IMR-90 (cell line): ENCODE data around the gene CREB3L1. TPM values are rescaled to one million over a fixed set of nuclear protein-coding genes. Genes with fewer than 3 reads are reported as not detected.

Experiments
- ATAC-seq: fragments of 200-7000 bp; cut with Tn5 transposase; 2 replicates; pipeline ENCODE4 v1.9.1; 2020; ENCODE audit warnings: low read depth, mild to moderate bottlenecking, moderate library complexity
- BruUV-seq: library from RNA; stranded (reverse); fragments of 400-500 nt; replicated peaks from 2 replicates; lab custom pipeline; 2021; lab: Mats Ljungman, UMichigan
- CTCF ChIA-PET: fragments of 300-600 bp; formaldehyde crosslinking; extraction: SDS; loops from one replicate; lab custom pipeline; 2021; ENCODE audit warnings: antibody characterized with exemption; lab: Yijun Ruan, JAX
- POLR2A ChIA-PET: fragments of 300-600 bp; sonication (Branson Sonifier 250); formaldehyde crosslinking; loops from one replicate; lab custom pipeline; 2022; ENCODE audit warnings: antibody characterized with exemption; ENCODE audit not compliant: unreplicated experiment; lab: Charles Lee
- DNase-seq: peaks from one replicate; pipeline ENCODE4 v3.0.0; 2013
- H2AFZ ChIP-seq: replicated peaks from 2 replicates; pipeline ENCODE3; 2013; ENCODE audit warnings: low read length, mild to moderate bottlenecking; ENCODE audit not compliant: poor library complexity
- H2AK5ac ChIP-seq: 2 replicates; pipeline ENCODE4 v1.6.1; 2013; ENCODE audit warnings: low read depth, low read length, inconsistent platforms
- H2AK9ac ChIP-seq: replicated peaks from 2 replicates; pipeline ENCODE3; 2013; ENCODE audit warnings: mild to moderate bottlenecking, low read depth, low read length, moderate library complexity; ENCODE audit not compliant: poor library complexity
- H2BK120ac ChIP-seq: 2 replicates; pipeline ENCODE4 v1.6.1; 2013; ENCODE audit warnings: low read depth, low read length, inconsistent platforms
- H2BK15ac ChIP-seq: 3 replicates; pipeline ENCODE4 v1.6.1; 2013; ENCODE audit warnings: low read depth, low read length, inconsistent platforms
- H2BK20ac ChIP-seq: 2 replicates; pipeline ENCODE4 v1.6.1; 2013; ENCODE audit warnings: low read depth, mild to moderate bottlenecking, inconsistent platforms, low read length, moderate library complexity
- H2BK5ac ChIP-seq: 2 replicates; pipeline ENCODE4 v1.6.1; 2013; ENCODE audit warnings: mild to moderate bottlenecking, low read depth, low read length, inconsistent platforms; ENCODE audit not compliant: poor library complexity, severe bottlenecking
- H3K14ac ChIP-seq: replicated peaks from 2 replicates; pipeline ENCODE4 v1.6.1; 2013; ENCODE audit warnings: low read depth, low read length, inconsistent platforms
- H3K18ac ChIP-seq: 2 replicates; pipeline ENCODE4 v1.6.1; 2013; ENCODE audit warnings: low read depth, low read length, control low read depth
- H3K23ac ChIP-seq: 2 replicates; pipeline ENCODE4 v1.6.1; 2013; ENCODE audit warnings: low read depth, low read length, inconsistent platforms
- H3K27ac ChIP-seq: 2 replicates; pipeline ENCODE4 v1.5.1; 2013; ENCODE audit warnings: mild to moderate bottlenecking, control low read depth, low read length; ENCODE audit not compliant: insufficient read depth
- H3K27me3 ChIP-seq: 2 replicates; pipeline ENCODE4 v1.6.1; 2013; ENCODE audit warnings: low read length; ENCODE audit not compliant: control insufficient read depth, insufficient read depth
- H3K36me3 ChIP-seq: 2 replicates; pipeline ENCODE4 v1.6.1; 2013; ENCODE audit warnings: low read length, mixed read lengths; ENCODE audit not compliant: control insufficient read depth, insufficient read depth
- H3K4ac ChIP-seq: 2 replicates; pipeline ENCODE4 v1.6.1; 2013; ENCODE audit warnings: low read depth, low read length, inconsistent platforms
- H3K4me1 ChIP-seq: 2 replicates; pipeline ENCODE4 v1.6.1; 2013; ENCODE audit warnings: low read length, mixed read lengths; ENCODE audit not compliant: control insufficient read depth, insufficient read depth
- H3K4me2 ChIP-seq: 2 replicates; pipeline ENCODE4 v1.6.1; 2013; ENCODE audit warnings: low read depth, mild to moderate bottlenecking, control low read depth, low read length, moderate library complexity
- H3K4me3 ChIP-seq: 2 replicates; pipeline ENCODE4 v1.5.1; 2013; ENCODE audit warnings: low read depth, mild to moderate bottlenecking, control low read depth, low read length, moderate library complexity; ENCODE audit not compliant: insufficient read depth
- H3K56ac ChIP-seq: 2 replicates; pipeline ENCODE4 v1.6.1; 2013; ENCODE audit warnings: low read length, inconsistent platforms; ENCODE audit not compliant: insufficient read depth; ENCODE audit errors: extremely low read depth
- H3K79me1 ChIP-seq, 2 experiments: 2 replicates each; pipeline ENCODE4 v1.6.1; 2013; ENCODE audit warnings: low read length in 2 of 2, inconsistent platforms in 1 of 2, low read depth in 1 of 2
- H3K9ac ChIP-seq: 2 replicates; pipeline ENCODE4 v1.6.1; 2013; ENCODE audit warnings: low read depth, low read length, control low read depth
- H3K9me1 ChIP-seq: 2 replicates; pipeline ENCODE4 v1.6.1; 2013; ENCODE audit warnings: low read length, inconsistent platforms; ENCODE audit not compliant: insufficient read depth
- H3K9me3 ChIP-seq: 2 replicates; pipeline ENCODE4 v1.6.1; 2013; ENCODE audit warnings: low read length; ENCODE audit not compliant: control insufficient read depth, insufficient read depth
- H4K20me1 ChIP-seq: 2 replicates; pipeline ENCODE4 v1.6.1; 2013; ENCODE audit warnings: low read length, inconsistent platforms; ENCODE audit not compliant: insufficient read depth
- H4K5ac ChIP-seq: 2 replicates; pipeline ENCODE4 v1.6.1; 2013; ENCODE audit warnings: mild to moderate bottlenecking, low read depth, low read length, control low read depth
- H4K8ac ChIP-seq, 2 experiments: 2 replicates each; pipeline ENCODE4 v1.6.1; 2013; ENCODE audit warnings: low read depth in 2 of 2, low read length in 2 of 2, control low read depth in 1 of 2, inconsistent platforms in 1 of 2
- H4K91ac ChIP-seq: 2 replicates; pipeline ENCODE4 v1.6.1; 2013; ENCODE audit warnings: low read depth, low read length, inconsistent platforms; ENCODE audit not compliant: insufficient read depth
- CEBPB ChIP-seq: IDR thresholded peaks from 2 replicates; pipeline ENCODE4 v1.6.1; 2012; ENCODE audit warnings: low read depth, low read length, improper control_type of control experiment
- FOS ChIP-seq: fragments of 150-350 bp; IDR thresholded peaks from 2 replicates; pipeline ENCODE4 v1.6.1; 2016; ENCODE audit warnings: low read depth, low read length
- WGBS, 2 experiments: methylation state at CpG; one replicate each; pipeline versions ENCODE4 v1.1.5 to v1.1.7; 2013; ENCODE audit warnings: missing lambda C conversion rate in 2 of 2; ENCODE audit not compliant: insufficient read length in 1 of 2; ENCODE audit errors: extremely low coverage in 2 of 2; 5-methylcytosine and 5-hydroxymethylcytosine counted together
- dilution Hi-C: fragments of 300-500 bp; cut with HindIII; formaldehyde crosslinking; loops from one replicate; pipeline ENCODE4 v1.14.3; 2018; ENCODE audit warnings: low sequenced_read_pairs; ENCODE audit not compliant: unreplicated experiment
- in situ Hi-C: fragments of 300-500 bp; cut with MboI; formaldehyde crosslinking; loops from 3 replicates; pipeline ENCODE4 v1.14.3; 2019; ENCODE audit warnings: low sequenced_read_pairs, inconsistent platforms, mixed read lengths
- intact Hi-C: fragments of 100-400 bp; cut with micrococcal nuclease; formaldehyde crosslinking; loops from 2 replicates; pipeline ENCODE4 v1.10.0; 2022
- polyA plus RNA-seq, 3 experiments: library from polyadenylated mRNA; depleted of rRNA; stranded (reverse); fragments of >200 nt; gene quantifications; 2 replicates each; pipeline ENCODE4 v1.2.3, GENCODE V29; 2012; ENCODE audit warnings: low replicate concordance in 1 of 3
- total RNA-seq: library from RNA; depleted of rRNA; stranded (reverse); fragments of >200 nt; gene quantifications from 2 replicates; pipeline ENCODE4 v1.2.3, GENCODE V29; 2012

The CREB3L1 gene
- total and polyA plus RNA-seq, 2 of the 4 experiments (the other 2 are of a cell fraction) = 8.1 to 82.3 TPM

DNA sequence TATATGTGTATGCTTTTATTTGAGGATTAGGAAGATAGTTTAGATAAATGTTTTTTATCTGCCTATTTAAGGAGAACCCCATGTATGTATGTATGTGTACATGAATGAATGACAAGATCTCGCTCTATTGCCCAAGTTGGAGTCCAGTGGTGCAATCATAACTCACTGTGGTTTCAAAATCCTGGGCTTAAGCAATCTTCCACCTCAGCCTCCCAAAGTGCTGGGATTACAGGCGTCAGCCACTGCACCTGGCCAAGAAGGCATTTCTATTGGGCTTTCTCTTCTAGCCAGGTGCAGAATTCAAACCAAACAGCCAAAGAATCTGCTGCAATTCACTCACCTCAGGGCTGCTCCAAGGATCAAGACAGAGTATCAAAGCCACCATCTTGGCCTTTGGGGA lies 44.3 kb downstream of the CREB3L1 start:
- H3K23ac ChIP-seq = no peak overlapping the region
- H2BK15ac ChIP-seq = no peak overlapping the region
- intact Hi-C loops = no loop called here
- H2AFZ ChIP-seq = no peak overlapping the region
- no peak overlapping the region for H2BK120ac ChIP-seq
- peaks cover 63% of the 10 kb centered on the region for H3K36me3 ChIP-seq
- no peak overlapping the region for H3K9ac ChIP-seq
- peaks cover 11 to 32% of the 10 kb centered on the region in 2 experiments for H3K79me1 ChIP-seq
- WGBS, 2 experiments = 71% methylated on average over 1 of the region's 2 CpGs; no CpG with 5 or more reads in 1 of the 2 experiments
- no peak overlapping the region for H3K4me2 ChIP-seq
- no peak overlapping the region for H3K14ac ChIP-seq
- H3K27me3 ChIP-seq = no peaks in the 10 kb centered on the region
- ATAC-seq = no peak
- no peak overlapping the region for H3K27ac ChIP-seq
- no peaks in the 10 kb centered on the region for H3K4me1 ChIP-seq
- no peak overlapping the region for H4K91ac ChIP-seq
- H4K8ac ChIP-seq = no peak overlapping the region
- ChIA-PET CTCF (no interaction called here), POLR2A (no interaction called here)
- H2AK5ac ChIP-seq = no peak overlapping the region
- peak; percentile 63 for TF ChIP-seq CEBPB
- no peak for TF ChIP-seq FOS
- no peak overlapping the region for H2AK9ac ChIP-seq
- no peak overlapping the region for H3K56ac ChIP-seq
- no peak overlapping the region for H3K4me3 ChIP-seq
- dilution Hi-C loops = no loop called here
- no TSS peak for BruUV-seq
- H3K18ac ChIP-seq = no peak overlapping the region
- H3K4ac ChIP-seq = no peak overlapping the region
- no peak for DNase-seq
- H4K20me1 ChIP-seq = peaks cover 33% of the 10 kb centered on the region
- H3K9me1 ChIP-seq = peaks cover 9% of the 10 kb centered on the region; the same call in 1 of the 2 replicates
- no peaks in the 10 kb centered on the region for H3K9me3 ChIP-seq
- no peak overlapping the region for H2BK20ac ChIP-seq
- in situ Hi-C loops = loop anchor here (10.0 to 25.0 kb wide), 2 partner anchors 209 to 347 kb away; partner anchors contain the start of gene PHF21A
- no peak overlapping the region for H2BK5ac ChIP-seq
- H4K5ac ChIP-seq = no peak overlapping the region
